Measurements from ENCODE around the gene KHDC4.
A peak's percentile ranks its signal among the peaks of the same experiment; 100 is the strongest.
"Not testable (repeated sequence)": the region's sequence is repeated elsewhere in the genome, so short reads cannot be mapped to it uniquely, and the experiment has no call there.

Gene KHDC4

GRCh38 chr1:155940482-155940992 lies 6.3 kb upstream of the KHDC4 start:
- DNase-seq = peak; percentile 45

- DNase-seq = peak; percentile 48
Observed at GRCh38 chr1:155938220-155938627, 4.0 kb upstream of the KHDC4 start.

- DNase-seq = peak; percentile 13
Observed at GRCh38 chr1:155934936-155935590, 850 bp upstream of the KHDC4 start.

GRCh38 chr1:155933591-155934096 lies 569 bp downstream of the KHDC4 start:
- no peak for DNase-seq

- no peak for DNase-seq
Observed at GRCh38 chr1:155932487-155932886, 1.7 kb downstream of the KHDC4 start.

GRCh38 chr1:155932081-155932480 lies 2.1 kb downstream of the KHDC4 start:
- no peak for DNase-seq

- no peak for DNase-seq
Observed at GRCh38 chr1:155931332-155932038, 2.7 kb downstream of the KHDC4 start.

GRCh38 chr1:155930725-155931124 lies 3.5 kb downstream of the KHDC4 start:
- not testable (repeated sequence) for DNase-seq

- no peak for DNase-seq
Observed at GRCh38 chr1:155929057-155929456, 5.2 kb downstream of the KHDC4 start.

- no peak for DNase-seq
Observed at GRCh38 chr1:155925506-155925905, 8.7 kb downstream of the KHDC4 start.

- DNase-seq = no peak
Observed at GRCh38 chr1:155920717-155921116, 13.5 kb downstream of the KHDC4 start.

GRCh38 chr1:155919801-155920200 lies 14.4 kb downstream of the KHDC4 start:
- DNase-seq = no peak

GRCh38 chr1:155918660-155919059 lies 15.6 kb downstream of the KHDC4 start:
- DNase-seq = no peak

- no peak for DNase-seq
Observed at GRCh38 chr1:155913969-155914757, 20.1 kb downstream of the KHDC4 start.

GRCh38 chr1:155912056-155912536 lies 22.1 kb downstream of the KHDC4 start:
- DNase-seq = no peak

GRCh38 chr1:155911156-155912055 lies 22.8 kb downstream of the KHDC4 start, which contains the start of gene RIT1:
TSS of gene RIT1 (minus strand) at chr1:155911349. CDS start at chr1:155910761, 588 bp downstream.
- peak; percentile 72 for DNase-seq

GRCh38 chr1:155910621-155911121 lies 23.5 kb downstream of the KHDC4 start:
- DNase-seq = peak; percentile 25

- DNase-seq = no peak
Observed at GRCh38 chr1:155909894-155910293, 24.3 kb downstream of the KHDC4 start.

- no peak for DNase-seq
Observed at GRCh38 chr1:155904261-155904660, 30.0 kb downstream of the KHDC4 start.

GRCh38 chr1:155900161-155900560 lies 34.1 kb downstream of the KHDC4 start:
- DNase-seq = no peak

- DNase-seq = no peak
Observed at GRCh38 chr1:155899683-155900082, 34.5 kb downstream of the KHDC4 start.

- DNase-seq = no peak
Observed at GRCh38 chr1:155898888-155899287, 35.3 kb downstream of the KHDC4 start.
